Measurements from ENCODE around the gene GLDN.
"Not testable (repeated sequence)": the region's sequence is repeated elsewhere in the genome, so short reads cannot be mapped to it uniquely, and the experiment has no call there.

The GLDN gene

DNA sequence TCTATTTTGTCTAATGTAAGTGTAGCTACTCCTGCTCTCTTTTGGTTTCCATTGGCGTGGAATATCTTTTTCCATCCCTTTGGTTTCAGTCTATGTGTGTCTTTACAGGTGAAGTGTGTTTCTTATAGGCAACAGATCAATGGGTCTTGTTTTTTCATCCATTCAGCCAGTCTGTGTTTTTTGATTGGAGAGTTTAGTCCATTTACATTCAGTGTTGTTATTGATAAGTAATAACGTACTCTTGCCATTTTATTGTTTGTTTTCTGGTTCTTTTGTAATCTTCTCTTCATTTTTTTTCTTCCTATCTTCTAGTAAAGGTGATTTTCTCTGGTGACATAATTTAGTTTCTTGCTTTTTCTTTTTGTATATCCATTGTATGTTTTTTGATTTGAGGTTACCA lies 97.1 kb downstream of the GLDN start:
- WGBS (ENCODE audit: insufficient coverage) = no CpG with 5 or more reads among the region's 2 CpGs
- H3K36me3 ChIP-seq (ENCODE audit: control insufficient read depth in 4 of 4, insufficient read depth in 4 of 4, low read length in 3 of 4) = no peaks in the 10 kb centered on the region
- peaks cover 0 to 5% (median 0%) of the 10 kb centered on the region in 5 experiments for H3K9me3 ChIP-seq (ENCODE audit: control extremely low read depth in 1 of 5, control insufficient read depth in 4 of 5, insufficient read depth in 2 of 5, low read depth in 1 of 5, low read length in 4 of 5)
- DNase-seq = no peak
- POLR2A ChIA-PET = no interaction called here
- CTCF ChIA-PET = no interaction called here
- H3K27ac ChIP-seq (ENCODE audit: insufficient read depth in 1 of 2, low read depth in 1 of 2, low read length in 2 of 2, poor library complexity in 1 of 2, severe bottlenecking in 2 of 2) = no peak overlapping the region
- no peaks in the 10 kb centered on the region for H3K27me3 ChIP-seq (replicated peaks in 2 of 5; ENCODE audit: control insufficient read depth in 4 of 5, insufficient read depth in 5 of 5, low read length in 4 of 5)
- no peaks in the 10 kb centered on the region for H3K4me1 ChIP-seq (ENCODE audit: control extremely low read depth in 1 of 4, control insufficient read depth in 4 of 4, insufficient read depth in 4 of 4, low read length in 3 of 4)
- H3K4me3 ChIP-seq (ENCODE audit: control insufficient read depth in 1 of 7, extremely low read depth in 1 of 7, insufficient read depth in 4 of 7, low read depth in 2 of 7, low read length in 6 of 7) = no peak overlapping the region

DNA sequence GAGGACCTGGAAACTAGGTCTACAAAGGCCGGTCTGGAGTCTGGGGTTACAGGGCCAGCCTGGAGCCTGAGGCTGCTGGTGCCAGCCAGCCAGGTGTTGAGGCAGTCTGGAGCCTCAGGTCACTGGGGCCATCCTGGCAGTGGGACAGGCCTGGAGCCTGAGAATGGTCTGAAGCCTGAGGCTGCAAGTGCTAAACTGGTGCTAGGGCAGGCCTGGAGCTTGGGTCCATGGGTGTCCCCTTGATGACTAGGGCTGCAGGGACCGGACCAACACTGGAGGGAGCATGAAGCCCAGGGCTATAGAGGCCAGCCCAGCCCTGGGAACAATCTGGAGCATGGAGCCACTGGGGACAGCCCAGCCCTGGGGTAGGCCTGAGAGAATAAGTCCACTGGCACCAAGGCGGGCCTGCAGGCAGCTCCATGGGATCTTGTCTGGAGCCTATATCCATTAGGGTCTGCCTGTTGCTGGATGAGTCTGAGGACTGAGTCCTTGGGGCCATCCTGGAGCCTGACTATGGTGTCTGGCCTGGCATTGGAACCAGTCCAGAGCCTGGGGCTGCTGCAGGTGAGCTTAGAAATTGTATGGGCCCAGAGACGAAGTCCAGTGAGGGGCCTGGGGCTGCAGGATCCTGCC lies 101.9 kb downstream of the GLDN start:
- no peak for DNase-seq
- H3K4me3 ChIP-seq (ENCODE audit: control insufficient read depth in 1 of 7, extremely low read depth in 1 of 7, insufficient read depth in 4 of 7, low read depth in 2 of 7, low read length in 6 of 7) = no peak overlapping the region
- no peak overlapping the region for H3K27ac ChIP-seq (ENCODE audit: insufficient read depth in 1 of 2, low read depth in 1 of 2, low read length in 2 of 2, poor library complexity in 1 of 2, severe bottlenecking in 2 of 2)
- no peaks in the 10 kb centered on the region for H3K27me3 ChIP-seq (replicated peaks in 2 of 5; ENCODE audit: control insufficient read depth in 4 of 5, insufficient read depth in 5 of 5, low read length in 4 of 5)
- CTCF ChIA-PET = no interaction called here
- H3K36me3 ChIP-seq (ENCODE audit: control insufficient read depth in 4 of 4, insufficient read depth in 4 of 4, low read length in 3 of 4) = peaks cover 0 to 8% (median 3%) of the 10 kb centered on the region in 4 experiments
- 95% methylated on average over 4 of the region's 4 CpGs for WGBS (ENCODE audit: insufficient coverage)
- H3K4me1 ChIP-seq (ENCODE audit: control extremely low read depth in 1 of 4, control insufficient read depth in 4 of 4, insufficient read depth in 4 of 4, low read length in 3 of 4) = no peaks in the 10 kb centered on the region
- peaks cover 0 to 5% (median 0%) of the 10 kb centered on the region in 5 experiments for H3K9me3 ChIP-seq (ENCODE audit: control extremely low read depth in 1 of 5, control insufficient read depth in 4 of 5, insufficient read depth in 2 of 5, low read depth in 1 of 5, low read length in 4 of 5)
- POLR2A ChIA-PET = no interaction called here

DNA sequence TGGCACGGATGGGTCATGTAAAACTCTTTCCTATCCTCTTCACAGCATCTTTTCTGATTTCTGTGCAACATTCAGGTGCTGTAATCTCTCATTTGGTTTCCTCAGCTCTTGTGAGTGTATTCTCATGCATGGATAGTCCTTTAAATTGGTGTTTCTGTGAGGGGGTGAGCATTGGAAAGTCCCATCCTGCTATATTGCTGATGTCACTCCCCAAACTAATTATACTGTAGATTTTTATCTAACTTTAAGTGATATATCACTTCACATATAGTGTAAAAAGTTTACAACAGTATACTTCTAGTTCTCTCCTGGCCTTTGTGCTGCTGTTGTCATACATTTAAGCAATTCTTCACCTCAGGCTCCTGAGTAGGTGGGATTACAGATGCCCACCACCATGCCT lies 102.7 kb downstream of the GLDN start:
- Histone ChIP-seq H3K27ac (ENCODE audit: insufficient read depth in 1 of 2, low read depth in 1 of 2, low read length in 2 of 2, poor library complexity in 1 of 2, severe bottlenecking in 2 of 2) (no peak overlapping the region), H3K4me1 (ENCODE audit: control extremely low read depth in 1 of 4, control insufficient read depth in 4 of 4, insufficient read depth in 4 of 4, low read length in 3 of 4) (no peaks in the 10 kb centered on the region), H3K36me3 (ENCODE audit: control insufficient read depth in 4 of 4, insufficient read depth in 4 of 4, low read length in 3 of 4) (peaks cover 0 to 15% (median 6%) of the 10 kb centered on the region in 4 experiments), H3K9me3 (ENCODE audit: control extremely low read depth in 1 of 5, control insufficient read depth in 4 of 5, insufficient read depth in 2 of 5, low read depth in 1 of 5, low read length in 4 of 5) (peaks cover 0 to 5% (median 0%) of the 10 kb centered on the region in 5 experiments), H3K27me3 (replicated peaks in 2 of 5; ENCODE audit: control insufficient read depth in 4 of 5, insufficient read depth in 5 of 5, low read length in 4 of 5) (no peaks in the 10 kb centered on the region), H3K4me3 (ENCODE audit: control insufficient read depth in 1 of 7, extremely low read depth in 1 of 7, insufficient read depth in 4 of 7, low read depth in 2 of 7, low read length in 6 of 7) (no peak overlapping the region)
- CTCF ChIA-PET = no interaction called here
- no peak for DNase-seq
- POLR2A ChIA-PET = no interaction called here
- 100% methylated on average over 1 of the region's 1 CpG for WGBS (ENCODE audit: insufficient coverage)

DNA sequence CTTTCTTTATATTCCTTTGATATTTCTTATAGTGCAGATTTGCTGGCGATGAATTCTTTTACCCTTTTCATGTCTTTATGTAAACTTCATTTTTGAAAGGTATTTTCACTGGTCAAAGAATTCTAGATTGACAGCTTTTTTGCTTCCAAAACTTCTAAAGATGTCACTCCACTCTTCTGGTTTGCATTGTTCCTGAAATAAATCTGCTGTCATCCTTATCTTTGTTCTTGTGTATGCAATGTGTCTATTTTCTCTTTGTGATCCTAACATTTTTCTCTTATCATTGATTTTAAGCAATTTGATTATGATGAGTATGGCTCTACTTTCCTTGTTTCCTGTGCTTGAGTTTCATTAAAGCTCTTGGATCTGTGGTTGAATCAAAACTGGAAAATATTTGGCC lies 103.4 kb downstream of the GLDN start:
- WGBS (ENCODE audit: insufficient coverage) = no CpG with 5 or more reads among the region's 1 CpG

DNA sequence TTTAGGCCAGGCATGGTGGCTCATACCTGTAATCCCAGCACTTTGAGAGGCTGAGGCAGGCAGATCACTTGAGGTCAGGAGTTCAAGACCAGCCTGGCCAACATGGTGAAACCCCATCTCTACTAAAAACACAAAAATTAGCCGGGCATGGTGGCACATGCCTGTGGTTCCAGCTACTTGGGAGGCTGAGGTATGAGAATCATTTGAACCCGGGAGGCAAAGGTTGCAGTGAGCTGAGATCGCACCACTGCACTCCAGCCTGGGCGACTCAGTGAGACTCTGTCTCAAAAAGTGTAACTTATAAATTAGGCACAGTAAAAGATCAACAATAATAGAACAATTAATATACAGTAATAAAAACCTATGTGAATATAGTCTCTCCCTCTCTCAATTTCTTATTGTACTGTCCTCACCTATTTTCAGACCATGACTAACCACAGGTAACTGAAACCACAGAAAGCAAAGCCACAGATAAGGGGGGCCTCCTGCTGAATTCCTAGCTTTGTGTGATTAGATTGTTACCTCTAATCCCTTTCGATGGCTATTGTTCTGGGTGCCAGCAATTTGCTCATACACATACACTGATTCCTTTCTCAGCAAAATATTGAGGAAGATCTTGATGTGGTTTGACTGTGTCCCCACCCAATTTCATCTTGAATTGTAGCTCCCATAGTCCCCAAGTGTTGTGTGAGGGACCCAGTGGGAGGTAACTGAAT lies 104.7 kb downstream of the GLDN start:
- WGBS (ENCODE audit: insufficient coverage) = 100% methylated on average over 2 of the region's 5 CpGs
- H3K9me3 ChIP-seq (ENCODE audit: control extremely low read depth in 1 of 5, control insufficient read depth in 4 of 5, insufficient read depth in 2 of 5, low read depth in 1 of 5, low read length in 4 of 5); CTCF ChIA-PET; H3K27me3 ChIP-seq (replicated peaks in 2 of 5; ENCODE audit: control insufficient read depth in 4 of 5, insufficient read depth in 5 of 5, low read length in 4 of 5); H3K27ac ChIP-seq (ENCODE audit: insufficient read depth in 1 of 2, low read depth in 1 of 2, low read length in 2 of 2, poor library complexity in 1 of 2, severe bottlenecking in 2 of 2); H3K4me3 ChIP-seq (ENCODE audit: control insufficient read depth in 1 of 7, extremely low read depth in 1 of 7, insufficient read depth in 4 of 7, low read depth in 2 of 7, low read length in 6 of 7); H3K4me1 ChIP-seq (ENCODE audit: control extremely low read depth in 1 of 4, control insufficient read depth in 4 of 4, insufficient read depth in 4 of 4, low read length in 3 of 4); POLR2A ChIA-PET; DNase-seq: not testable (repeated sequence)
- H3K36me3 ChIP-seq (ENCODE audit: control insufficient read depth in 4 of 4, insufficient read depth in 4 of 4, low read length in 3 of 4) = peaks cover 5 to 27% (median 14%) of the 10 kb centered on the region in 4 experiments

More for the DNA sequence above, 103.4 kb downstream of the GLDN start:
- H3K27ac ChIP-seq (ENCODE audit: insufficient read depth in 1 of 2, low read depth in 1 of 2, low read length in 2 of 2, poor library complexity in 1 of 2, severe bottlenecking in 2 of 2) = no peak overlapping the region
- POLR2A ChIA-PET = no interaction called here
- peaks cover 0 to 5% (median 0%) of the 10 kb centered on the region in 5 experiments for H3K9me3 ChIP-seq (ENCODE audit: control extremely low read depth in 1 of 5, control insufficient read depth in 4 of 5, insufficient read depth in 2 of 5, low read depth in 1 of 5, low read length in 4 of 5)
- peaks cover under 1 to 22% (median 9%) of the 10 kb centered on the region in 4 experiments for H3K36me3 ChIP-seq (ENCODE audit: control insufficient read depth in 4 of 4, insufficient read depth in 4 of 4, low read length in 3 of 4)
- H3K27me3 ChIP-seq (replicated peaks in 2 of 5; ENCODE audit: control insufficient read depth in 4 of 5, insufficient read depth in 5 of 5, low read length in 4 of 5) = no peaks in the 10 kb centered on the region
- no peak for DNase-seq
- no peak overlapping the region for H3K4me3 ChIP-seq (ENCODE audit: control insufficient read depth in 1 of 7, extremely low read depth in 1 of 7, insufficient read depth in 4 of 7, low read depth in 2 of 7, low read length in 6 of 7)
- CTCF ChIA-PET = no interaction called here
- no peaks in the 10 kb centered on the region for H3K4me1 ChIP-seq (ENCODE audit: control extremely low read depth in 1 of 4, control insufficient read depth in 4 of 4, insufficient read depth in 4 of 4, low read length in 3 of 4)

DNA sequence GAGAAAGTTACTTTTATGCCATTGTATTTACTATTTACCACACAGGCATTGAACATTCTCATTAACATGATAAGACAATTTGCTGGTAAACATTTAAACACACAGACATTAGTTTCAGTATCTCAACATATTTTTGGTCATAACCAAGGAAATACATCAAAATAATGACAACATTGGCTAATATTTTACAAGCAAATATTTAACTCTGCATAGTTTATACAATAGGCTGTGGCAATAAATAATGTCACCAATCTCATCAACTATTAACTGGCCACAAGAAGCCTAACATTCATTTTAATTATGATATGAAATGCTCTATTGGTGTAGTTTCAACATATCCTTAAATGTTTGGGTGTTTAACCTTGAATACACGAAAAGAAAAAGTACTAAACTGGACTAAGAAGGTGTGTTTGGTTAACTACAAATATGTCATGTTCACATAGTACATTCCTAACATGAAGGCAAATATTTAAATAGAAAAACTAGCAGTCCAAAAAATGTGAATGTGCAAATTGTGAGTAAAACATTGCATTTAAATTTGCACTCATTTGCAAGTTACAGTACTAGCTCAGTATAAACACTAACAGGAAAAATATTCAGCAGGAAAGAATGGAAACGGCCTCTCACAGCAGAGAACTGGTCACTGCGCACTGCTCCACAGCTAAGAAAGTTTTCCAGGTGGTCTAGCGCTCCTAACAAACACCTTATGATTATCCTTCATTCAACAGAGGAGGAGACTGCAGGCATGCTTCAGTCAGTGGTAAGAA lies 106.6 kb downstream of the GLDN start:
- H3K36me3 ChIP-seq (ENCODE audit: control insufficient read depth in 4 of 4, insufficient read depth in 4 of 4, low read length in 3 of 4) = peaks cover 5 to 31% (median 18%) of the 10 kb centered on the region in 4 experiments
- WGBS (ENCODE audit: insufficient coverage) = 100% methylated on average over 2 of the region's 4 CpGs

More for the DNA sequence above, 106.6 kb downstream of the GLDN start:
- CTCF ChIA-PET = no interaction called here
- POLR2A ChIA-PET = no interaction called here
- Histone ChIP-seq H3K4me1 (ENCODE audit: control extremely low read depth in 1 of 4, control insufficient read depth in 4 of 4, insufficient read depth in 4 of 4, low read length in 3 of 4) (no peaks in the 10 kb centered on the region), H3K9me3 (ENCODE audit: control extremely low read depth in 1 of 5, control insufficient read depth in 4 of 5, insufficient read depth in 2 of 5, low read depth in 1 of 5, low read length in 4 of 5) (peaks cover 0 to under 1% (median 0%) of the 10 kb centered on the region in 5 experiments), H3K27ac (ENCODE audit: insufficient read depth in 1 of 2, low read depth in 1 of 2, low read length in 2 of 2, poor library complexity in 1 of 2, severe bottlenecking in 2 of 2) (no peak overlapping the region), H3K27me3 (replicated peaks in 2 of 5; ENCODE audit: control insufficient read depth in 4 of 5, insufficient read depth in 5 of 5, low read length in 4 of 5) (no peaks in the 10 kb centered on the region), H3K4me3 (ENCODE audit: control insufficient read depth in 1 of 7, extremely low read depth in 1 of 7, insufficient read depth in 4 of 7, low read depth in 2 of 7, low read length in 6 of 7) (no peak overlapping the region)
- DNase-seq = no peak
